ENCODE measurements around the gene SRGAP3.

Gene SRGAP3

DNA sequence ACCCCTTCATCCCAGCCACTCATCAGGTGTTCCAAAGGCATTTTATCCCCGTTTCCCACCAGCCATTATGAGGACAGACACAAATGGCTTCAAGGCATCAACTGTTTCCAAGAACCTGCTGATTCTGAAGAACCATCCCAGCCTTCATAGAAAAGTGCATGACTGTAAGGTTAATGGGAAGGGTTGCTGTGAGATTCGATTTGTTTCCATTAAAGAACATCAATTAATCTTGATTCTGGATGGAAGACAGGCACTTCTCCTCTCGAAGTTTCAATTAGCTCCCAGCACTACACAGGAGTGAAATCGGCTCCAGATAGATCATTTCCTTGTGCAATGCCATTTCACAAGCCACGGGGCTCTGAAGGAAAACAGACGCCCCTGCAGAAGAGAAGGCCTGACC lies 25.8 kb downstream of the SRGAP3 start:
- no peak for DNase-seq

DNA sequence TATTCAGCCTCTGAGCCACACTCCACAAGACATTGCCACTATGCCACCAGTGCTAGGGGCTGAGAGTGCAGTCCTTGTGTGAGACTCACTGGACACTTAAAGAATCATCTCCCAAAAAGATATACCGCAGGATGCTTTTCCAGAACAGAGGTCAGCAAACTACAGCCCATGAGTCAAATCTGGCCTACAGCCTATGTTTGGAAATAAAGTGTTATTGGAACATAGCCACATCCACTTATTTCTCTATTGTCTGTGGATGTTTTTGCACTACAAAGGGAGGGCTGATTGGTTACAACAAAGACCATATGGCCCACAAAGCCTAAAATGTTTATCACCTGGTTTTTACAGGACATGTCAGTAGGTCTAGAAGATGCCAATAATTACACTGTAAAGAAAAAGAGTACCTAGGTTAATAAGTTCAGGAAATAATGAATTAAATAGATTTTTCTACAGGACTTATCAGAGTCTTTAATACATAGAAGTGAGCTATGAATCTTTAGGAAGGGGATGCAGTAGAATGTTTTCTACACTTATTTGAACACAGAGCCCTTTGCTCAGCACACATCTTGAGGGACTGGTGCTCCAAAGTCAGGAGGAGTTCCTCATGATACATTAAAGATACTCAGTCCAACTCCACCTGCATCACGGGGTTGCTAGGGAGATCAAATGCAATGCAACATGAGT lies 26.3 kb downstream of the SRGAP3 start:
- DNase-seq: no peak

DNA sequence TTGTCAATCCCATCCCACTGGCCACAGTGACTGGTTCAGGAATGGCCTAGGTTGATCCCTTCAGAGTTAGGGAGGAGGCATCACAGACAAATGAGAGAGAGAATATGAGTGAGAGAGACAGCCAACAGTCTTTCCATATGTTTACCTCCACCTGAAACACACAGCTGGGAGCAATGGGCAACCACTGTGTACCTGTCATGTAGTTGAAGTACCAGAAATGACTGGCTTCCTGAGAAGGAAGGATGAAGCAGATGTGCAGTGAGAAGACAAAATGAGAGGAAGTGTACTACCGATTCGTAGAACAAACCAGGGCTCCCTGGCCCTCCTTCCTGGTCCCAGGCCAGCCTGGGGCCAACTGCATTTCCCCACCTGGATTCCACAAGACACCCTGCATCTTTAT lies 27.4 kb downstream of the SRGAP3 start:
- DNase-seq: no peak

DNA sequence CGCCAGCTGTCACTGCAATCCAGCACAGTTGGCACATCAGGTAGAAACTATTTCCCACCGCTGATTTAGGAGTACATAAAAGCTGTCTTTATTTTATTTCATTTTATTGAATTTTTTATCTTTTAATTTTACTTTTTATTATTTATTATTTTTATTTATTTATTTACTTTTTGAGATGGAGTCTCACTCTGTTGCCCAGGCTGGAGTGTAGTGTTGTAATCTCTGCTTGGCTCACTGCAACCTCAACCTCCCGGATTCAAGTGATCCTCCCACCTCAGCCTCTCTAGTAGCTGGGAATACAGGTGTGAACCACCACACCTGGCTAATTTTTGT lies 31.0 kb downstream of the SRGAP3 start:
- no peak for DNase-seq

DNA sequence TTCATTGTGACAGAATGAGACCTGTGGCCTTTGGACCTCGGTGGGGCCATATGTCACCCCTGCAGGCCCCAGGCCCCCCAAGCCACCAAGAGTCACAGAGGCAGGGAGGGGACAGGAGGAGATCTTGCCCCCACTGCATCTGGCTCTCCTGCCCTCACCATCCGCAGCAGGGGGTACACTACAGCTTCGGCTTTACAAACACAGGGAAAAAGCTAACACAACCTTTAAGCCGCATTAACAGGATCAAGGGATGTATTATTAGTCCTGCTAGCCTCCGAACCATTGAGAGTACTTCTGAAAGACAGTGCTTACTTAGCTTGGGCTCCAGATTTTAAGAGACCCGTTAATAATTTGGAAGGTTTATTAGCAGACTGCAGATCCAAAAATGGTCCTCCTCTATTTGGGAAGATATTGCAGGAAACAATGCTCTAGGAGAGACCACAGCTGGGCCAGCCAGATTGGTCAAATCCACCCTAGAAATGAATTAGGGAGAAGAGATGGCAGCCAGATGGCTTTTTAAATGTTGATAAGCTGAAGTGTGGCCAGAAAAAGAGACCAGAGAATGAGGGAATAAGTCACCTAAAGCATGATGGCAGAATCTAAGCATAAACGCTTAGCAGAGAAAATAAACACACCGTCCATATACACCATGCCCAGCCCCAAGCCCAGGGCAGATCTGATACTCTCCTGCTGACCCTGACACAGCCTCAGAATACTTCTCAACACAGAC lies 31.5 kb downstream of the SRGAP3 start:
- DNase-seq: no peak

DNA sequence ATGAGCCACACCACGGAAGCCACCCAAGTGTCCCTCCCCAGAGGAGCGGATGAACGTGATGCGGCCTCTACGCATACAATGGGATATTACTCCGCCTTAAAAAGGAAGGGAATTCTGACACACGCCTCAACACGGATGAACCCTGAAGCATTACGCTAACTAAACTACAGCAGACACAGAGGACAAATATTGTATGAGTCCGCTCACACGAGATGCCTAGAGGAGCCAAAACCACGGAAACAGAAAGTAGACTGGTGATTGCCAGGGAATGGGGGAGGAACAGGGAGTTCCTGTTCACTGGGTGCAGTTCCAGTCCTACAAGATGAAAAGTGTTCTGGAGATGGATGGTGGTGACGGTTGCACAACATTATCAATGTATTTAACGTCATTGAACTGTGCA lies 32.7 kb downstream of the SRGAP3 start:
- no peak for DNase-seq

DNA sequence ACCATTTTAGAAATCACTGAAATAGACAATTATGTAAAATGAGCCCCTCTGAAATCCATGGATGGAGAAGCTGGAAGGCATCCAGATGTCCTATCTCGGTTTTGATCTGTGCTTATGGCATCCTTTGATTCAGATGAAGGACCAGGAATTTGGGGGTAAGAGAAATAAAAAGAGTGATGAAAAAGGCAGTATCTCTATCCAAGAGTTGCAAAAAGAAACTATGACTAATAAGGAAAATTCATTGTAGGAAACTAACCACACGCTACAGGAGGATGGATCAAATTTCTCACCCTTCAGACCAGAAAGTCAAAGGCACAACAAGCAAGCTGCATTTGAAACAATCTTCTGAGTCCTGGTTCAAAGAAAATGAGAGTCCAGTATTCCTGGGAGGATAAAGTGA lies 34.8 kb downstream of the SRGAP3 start:
- peak; percentile 16 for DNase-seq

DNA sequence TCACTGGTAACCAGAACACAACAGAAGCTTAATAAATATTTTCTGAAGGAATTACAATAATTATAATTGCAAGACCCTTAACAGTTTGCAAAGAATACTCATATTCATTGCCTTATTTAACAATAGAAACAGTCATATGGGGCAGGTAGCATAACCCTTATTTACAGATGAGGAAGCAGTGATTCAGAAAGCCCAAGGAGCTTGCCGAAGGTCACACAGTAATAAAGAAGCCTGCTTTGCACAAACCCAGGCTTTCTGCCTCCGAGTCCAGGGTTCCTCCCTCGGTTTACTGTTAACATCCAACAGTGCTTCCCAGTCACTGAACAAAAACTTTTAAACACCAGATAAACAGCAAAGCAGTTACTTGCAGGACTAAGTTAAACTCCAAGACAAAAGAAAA lies 35.3 kb downstream of the SRGAP3 start:
- DNase-seq: no peak

DNA sequence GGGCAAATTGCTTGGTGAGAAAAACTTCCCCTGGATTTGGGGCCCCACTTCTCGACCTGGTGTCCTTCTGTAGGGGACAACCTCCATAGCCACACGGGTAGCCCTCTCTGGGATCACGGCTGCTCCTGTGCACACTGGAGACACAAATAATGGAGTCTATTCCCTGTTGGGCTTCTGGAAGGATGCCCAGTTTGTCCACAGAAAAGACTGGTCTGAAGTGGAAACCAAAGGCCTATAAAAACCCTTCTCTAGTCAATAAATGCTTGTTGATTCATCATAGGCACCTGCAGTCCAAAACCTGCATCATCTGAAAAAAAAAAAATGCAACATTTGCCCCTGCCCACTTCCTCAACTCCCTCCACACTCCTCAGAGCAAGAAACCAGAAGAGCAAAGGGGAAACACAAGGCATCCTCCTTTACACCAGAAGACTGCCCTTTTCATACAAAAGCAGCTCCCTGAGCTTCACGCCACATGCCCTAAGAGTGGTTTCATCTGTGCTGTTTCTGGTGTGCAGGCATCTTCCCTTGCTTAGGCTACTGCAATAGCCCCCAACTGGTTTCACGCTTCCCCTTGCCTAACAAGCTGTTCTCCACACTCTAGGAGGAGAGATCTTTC lies 36.3 kb downstream of the SRGAP3 start:
- peak; percentile 34 for DNase-seq

DNA sequence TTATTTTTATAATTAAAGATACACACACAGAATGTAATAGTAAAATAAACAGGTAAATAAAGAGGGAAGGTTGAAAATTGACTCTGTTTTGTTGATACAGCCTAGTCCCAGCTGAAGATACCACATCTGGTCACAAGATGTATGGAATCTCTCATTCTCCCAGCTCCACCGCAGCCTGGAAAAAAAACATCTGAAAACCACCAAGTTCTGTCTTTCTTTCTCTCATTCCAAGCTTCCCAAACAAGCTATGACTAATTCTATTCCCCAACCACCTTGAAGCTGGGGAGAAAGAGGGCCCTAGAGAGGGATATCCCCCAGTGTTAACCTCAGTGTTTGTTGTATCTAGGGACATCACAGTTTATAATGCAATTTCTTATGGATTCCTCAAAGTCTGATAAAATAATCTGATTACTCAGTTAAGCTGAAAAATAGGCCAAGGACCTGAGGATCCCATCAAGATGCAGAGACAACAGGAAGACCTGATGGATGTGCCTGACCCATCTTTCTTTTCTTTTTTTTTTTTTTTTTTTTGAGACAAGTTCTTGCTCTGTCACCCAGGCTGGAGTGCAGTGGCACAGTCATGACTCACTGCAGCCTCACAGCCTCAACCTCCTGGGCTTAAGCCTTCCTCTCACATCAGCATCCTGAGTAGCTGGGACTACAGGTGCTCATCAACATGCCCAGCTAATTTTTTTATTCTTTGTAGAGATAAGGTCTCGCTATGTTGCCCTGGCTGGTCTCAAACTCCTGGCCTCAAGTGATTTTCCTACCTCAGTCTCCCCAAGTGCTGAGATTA lies 38.1 kb downstream of the SRGAP3 start:
- DNase-seq: no peak

DNA sequence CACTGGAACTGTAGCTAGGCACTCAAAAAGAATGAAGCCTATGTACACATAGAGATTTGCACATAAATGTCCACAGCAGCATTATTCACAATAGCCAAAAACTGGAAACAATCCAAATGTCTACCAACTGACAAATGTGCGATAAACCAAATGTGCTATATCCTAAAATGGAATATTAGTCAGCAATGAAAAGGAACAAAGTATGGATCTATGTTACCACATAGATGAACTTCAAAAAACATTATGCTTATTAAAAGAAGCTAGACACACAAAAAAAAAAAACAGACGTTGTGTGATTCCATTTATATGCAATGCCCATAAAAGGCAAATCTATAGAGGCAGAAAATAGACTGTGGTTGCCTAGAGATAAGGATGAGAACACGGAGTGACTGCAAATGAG lies 39.7 kb downstream of the SRGAP3 start:
- no peak for DNase-seq

DNA sequence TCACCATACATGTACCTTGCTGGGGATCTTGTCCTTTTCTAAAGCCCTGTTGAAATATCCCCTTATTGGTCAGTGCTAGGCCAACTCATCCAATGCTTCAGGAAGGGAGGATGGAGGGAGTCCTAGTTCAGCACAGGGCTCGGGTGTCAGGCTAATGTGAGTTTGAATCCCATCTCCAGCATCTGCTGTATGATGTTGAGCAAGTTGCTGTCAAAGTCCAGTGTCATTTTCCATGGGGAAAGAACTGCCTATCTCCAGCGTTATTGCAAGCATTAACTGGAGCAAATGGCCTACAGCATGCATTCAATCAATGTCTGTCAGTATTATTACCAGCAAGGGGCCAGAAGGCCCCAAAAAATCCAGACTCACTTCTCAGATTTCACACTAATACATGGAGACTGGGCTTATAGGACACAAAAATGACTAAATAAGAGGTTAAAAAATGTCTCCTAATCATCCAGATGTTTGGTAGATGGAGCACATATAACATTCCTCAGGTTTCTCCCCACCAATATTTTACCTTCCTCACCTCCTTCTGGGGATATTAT lies 40.8 kb downstream of the SRGAP3 start:
- no peak for DNase-seq

DNA sequence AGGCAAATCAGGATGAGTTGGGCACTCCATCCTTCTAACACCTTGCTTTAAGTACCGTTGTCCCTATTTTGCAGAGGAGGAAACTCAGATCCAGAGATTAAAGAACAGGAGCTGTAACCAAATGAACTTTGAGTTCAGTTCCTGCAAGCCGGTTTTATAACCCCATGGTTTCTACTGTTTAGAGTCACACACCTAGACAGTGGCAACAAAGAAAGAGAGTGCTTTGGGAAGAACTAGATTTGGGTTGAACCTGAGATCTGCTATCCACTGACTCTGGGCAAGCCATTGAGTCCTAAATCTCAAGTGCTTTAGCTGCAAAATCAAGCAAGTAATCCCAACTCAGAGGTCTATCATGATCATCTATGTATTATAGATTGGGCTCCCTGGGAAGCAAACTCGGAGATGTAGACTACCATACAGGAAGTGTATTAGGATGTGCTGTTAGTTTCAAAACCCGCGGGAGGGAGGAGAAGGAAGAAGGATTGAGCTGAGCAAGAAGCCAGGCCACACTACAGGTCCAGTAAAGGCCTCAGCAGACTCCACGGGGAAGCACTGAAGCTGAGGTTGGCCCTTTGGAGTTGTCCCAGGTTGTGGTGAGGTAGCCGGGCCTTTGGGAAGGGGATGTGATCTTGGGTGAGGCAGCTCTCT lies 42.2 kb downstream of the SRGAP3 start:
- no peak for DNase-seq

DNA sequence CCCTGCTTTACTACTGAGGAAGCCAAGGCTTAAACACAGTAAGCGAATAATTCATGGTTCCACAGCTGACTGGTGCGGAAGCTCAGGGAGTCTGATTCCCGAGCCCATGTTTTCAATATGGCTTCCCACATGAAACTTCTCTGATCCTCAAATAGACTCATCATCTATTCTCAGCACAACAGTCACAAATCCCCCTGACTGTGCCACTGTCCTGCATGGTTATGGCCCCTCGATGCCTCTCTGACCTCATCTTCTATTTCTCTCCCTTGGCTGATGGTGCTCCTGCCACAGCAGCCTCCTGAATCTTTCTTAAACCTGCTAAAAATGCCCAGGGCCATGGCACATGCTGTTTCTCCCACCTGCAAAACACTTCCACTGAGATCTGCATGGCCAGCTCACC lies 43.2 kb downstream of the SRGAP3 start:
- no peak for DNase-seq

DNA sequence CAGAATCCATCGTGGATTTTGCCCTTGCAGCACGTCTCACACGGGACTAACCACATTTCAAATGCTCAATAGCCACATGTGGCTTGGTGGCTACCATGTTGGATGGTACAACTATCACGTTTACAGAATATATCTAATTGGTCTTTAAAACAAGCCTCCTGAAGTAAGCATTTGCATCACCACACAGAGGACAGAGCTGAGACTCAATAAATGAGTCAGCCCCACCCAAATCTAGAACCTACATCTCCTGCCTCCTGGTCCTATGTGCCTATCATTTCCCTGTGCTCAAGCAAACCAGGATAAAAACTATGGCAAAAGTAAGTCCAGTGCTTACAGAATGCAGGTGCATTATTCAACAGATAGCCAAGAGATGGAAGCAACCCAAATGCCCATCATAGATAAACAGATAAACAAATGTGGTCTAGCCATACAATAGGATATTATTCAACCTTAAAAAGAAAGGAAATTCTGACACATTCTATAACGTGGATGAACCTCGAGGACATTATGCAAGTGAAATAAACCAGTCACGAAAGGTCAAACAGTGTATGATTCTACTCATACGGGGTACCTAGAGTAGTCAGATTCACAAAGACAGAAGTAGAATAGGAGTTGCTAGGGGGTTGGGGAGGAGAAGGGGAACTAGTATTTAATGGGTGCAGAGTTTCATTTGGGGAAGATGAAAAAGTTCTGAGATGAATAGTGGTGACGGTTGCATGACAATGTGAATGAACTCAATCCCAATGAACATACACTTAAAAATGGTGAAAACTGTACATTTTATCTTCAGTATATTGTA lies 43.9 kb downstream of the SRGAP3 start:
- no peak for DNase-seq

DNA sequence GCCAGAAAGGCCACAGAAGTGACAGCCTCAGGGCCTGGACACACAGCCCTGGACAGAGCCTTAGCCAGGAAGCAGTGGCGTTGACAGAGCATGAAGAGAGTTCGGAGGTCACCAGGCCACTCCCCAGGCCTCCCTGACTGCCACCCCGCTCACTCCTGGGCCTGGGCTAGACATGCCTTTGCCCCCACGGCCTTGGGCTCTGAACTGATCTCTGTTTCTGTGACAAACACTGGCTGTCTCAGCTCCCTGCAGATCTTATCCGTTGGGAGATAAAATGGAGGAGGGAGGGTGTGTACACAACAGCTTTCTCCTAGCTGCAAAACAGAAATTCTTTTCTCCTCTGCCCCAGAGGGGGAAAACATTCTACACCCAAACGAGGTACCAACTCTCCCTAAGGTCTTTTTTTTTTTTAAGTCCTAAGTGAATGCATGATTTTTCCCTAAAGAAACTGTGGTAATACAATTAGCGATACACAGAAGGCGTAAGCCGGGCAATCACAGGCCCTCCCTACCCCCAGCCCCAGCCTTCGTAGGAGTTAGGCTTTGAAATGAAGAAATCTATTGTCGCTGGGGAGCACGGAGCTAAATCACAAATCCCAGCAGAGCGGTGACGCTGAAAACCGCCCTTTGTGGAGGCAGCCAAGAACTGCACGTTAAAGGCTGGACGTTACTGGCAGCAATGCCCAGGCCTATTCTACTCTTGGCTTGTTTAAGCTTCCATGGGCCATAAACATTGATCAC lies 45.0 kb downstream of the SRGAP3 start:
- no peak for DNase-seq

DNA sequence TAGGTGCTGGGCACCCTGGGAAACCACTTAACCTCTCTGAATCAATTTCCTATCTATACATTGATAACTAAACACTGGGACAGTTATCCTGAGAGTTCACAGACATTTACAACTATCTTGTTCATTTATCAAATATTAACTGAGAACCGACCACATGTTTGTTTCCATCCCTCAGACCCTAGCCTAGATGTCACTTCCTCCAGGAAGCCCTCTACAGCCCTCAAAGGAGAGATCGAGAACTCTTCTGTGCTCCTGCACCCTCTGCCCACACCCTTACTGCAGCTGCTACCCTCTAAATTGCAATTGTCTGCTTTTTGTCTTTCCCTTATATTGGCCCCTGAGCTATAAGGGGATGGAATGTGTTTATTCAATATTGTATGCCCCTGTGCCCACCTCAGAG lies 46.1 kb downstream of the SRGAP3 start:
- DNase-seq: no peak

DNA sequence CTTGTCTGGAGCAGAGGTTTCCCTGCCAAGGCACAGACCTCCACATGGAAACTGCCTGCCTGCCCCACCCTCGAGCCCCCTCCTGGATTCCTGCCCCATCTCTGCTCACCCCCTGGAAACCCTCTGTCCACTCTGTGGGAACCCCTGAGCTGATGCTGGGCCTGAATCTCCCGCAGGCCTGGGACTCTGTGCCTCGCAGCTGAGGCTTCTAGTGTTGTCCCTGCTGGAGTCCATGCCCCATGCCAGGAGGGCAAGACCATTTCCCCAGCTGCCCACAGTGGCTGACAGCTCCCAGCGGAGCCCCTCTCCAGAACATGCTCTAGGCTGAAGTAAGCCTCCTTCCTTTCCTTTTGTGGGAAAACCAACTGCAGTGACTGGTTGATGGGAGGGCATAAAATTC lies 46.9 kb downstream of the SRGAP3 start:
- no peak for DNase-seq

DNA sequence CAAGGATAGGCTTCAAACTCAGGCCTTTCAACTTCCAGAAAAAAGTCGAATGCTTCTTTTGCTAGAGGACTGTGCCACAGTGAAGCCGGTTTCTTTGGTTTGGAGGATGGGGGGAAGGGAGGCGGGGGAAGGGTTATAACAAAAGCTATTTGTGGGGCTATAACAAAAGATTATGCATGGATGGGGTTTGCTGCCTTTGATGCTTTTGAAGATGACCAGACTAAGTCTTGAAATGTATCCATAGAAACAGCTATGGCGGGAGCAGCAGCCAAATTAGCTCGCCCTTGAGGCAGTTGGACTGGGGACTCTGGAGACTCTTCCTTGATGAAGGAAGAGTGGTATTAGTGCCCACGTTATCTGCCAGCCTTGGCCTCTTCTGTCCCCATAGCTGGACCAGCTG lies 47.5 kb downstream of the SRGAP3 start:
- no peak for DNase-seq

DNA sequence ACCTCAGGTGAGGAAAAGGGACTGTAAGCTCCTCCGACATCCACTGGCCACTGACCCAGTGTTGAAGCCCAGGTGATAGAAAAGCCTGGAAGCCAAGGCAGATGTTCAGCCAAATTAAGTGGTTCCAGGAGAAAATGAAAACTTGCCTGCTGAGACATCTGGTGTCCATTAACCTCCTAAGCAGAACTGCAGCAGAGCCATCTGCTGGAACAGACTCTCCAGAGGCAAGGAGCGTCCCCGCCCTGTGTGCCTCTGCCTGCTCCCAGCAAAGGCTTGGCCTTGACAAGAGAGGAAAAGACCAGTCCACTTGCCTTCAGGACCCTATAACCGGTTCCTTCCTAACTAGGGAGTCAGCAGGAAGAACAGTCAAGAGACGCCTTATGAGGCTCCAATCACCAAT lies 48.2 kb downstream of the SRGAP3 start:
- DNase-seq: no peak

DNA sequence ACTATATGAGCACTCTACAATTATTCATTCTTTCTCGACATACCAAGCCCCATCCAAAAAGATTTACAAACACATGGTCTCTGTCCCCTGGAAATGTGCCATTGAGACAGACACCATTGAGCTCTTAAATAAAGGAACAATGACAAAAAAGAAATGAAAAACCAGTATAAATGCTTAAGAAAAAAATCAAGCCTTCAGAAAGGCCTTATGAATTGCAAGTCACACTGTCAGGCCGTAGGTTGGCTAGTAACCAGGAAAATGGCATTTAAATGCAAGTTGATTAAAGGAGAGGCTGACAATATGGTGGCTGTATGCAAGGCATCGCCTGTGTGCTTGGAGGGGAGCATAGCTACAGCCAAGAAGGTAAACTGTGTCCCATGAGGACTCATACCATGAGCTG lies 49.7 kb downstream of the SRGAP3 start:
- DNase-seq: no peak

All from DMS79 treated with DMSO at 0.1 percent for 48 hours (cell line).